HG02610 (cell line): ENCODE results near the gene ROR2.

Experiments
- ATAC-seq: cut with Tn5 transposase; IDR thresholded peaks from one replicate; pipeline ENCODE4 v1.9.1; 2021; ENCODE audit warnings: mild to moderate bottlenecking, moderate library complexity; ENCODE audit not compliant: unreplicated experiment

The ROR2 gene

DNA sequence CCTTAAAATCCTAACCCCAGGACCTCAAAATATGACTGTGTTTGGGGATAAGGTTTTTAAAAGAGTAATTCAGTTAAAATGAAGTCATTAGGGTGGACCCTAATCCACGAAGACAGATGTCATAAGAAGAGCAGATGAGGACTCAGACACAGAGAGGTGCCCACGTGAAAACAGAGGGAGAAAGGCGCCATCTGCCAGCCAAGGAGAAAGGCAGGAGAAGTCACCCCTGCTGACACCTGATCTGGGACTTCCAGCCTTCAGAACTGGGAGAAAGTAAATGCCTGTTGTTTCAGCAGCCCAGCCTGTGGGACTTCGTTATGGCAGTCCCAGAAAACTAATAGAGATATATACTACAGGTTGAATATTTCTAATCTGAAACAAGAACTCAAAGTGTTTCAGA lies 67.4 kb downstream of the ROR2 start:
- no peak for ATAC-seq

DNA sequence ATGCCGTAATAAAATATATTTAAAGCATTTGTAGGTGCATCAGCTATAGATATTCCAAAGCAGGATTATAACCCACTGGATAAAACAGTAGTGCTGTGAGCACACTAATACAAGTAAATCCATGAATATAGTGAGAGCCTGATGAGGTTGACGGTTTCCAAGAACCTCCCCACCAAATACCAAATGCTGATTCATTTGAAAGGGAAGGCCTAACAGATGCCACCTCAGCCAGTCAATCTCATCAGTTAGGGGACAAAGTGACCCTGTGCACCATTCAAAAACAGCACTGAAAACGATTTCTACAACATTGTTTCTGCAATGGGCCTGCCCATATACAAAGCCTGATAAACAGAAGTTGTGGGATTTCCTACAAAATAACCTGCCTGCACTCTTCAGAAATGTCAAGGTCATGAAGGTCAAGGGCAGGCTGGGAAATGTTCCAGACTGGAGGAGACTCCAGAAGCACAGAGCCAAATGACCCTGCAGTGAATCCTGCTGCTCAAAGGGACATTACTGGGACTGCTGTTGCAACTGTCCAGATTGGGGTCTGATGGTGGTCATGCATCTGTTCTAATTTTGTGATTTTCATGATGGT lies 69.6 kb downstream of the ROR2 start:
- ATAC-seq, result no peak

DNA sequence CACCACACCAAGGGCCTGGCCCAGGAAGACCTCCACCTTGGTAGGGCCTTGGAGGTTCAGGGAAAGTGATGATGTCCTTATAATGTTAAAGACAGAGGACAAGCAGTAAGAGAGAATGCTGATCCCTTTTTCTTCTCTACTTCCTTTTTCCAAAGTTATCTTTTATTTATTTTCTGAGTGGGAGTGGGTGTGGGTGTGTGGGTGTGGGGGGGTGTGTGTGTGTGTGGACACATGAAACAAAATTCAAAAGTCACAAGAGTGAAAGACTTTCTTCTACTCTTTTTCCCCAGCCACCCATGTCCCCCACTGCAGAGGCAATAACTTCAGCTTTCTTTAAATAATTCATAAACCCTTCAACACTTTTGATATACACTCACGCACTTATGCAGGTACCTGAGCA lies 70.8 kb downstream of the ROR2 start:
- ATAC-seq, result no peak

DNA sequence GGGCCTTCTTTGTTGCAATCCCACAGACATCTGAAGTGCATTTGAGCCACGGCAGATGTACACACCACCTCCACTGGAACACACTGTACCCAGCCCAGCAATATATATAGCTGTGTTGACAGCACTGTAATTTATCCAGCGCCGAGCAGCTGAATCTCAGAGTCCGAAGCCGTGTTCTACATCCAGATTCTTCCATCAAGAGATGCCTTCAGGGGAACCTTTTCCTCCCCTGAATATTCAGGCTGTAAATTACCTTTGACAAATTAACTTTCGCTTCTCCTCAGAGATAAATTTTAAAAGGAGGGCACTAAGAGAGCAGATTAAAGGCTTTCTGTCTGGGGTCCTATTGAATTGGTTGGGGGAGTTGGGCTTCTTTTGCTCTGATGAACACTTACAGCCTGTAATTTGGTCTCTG lies 76.4 kb downstream of the ROR2 start:
- ATAC-seq, result no peak

DNA sequence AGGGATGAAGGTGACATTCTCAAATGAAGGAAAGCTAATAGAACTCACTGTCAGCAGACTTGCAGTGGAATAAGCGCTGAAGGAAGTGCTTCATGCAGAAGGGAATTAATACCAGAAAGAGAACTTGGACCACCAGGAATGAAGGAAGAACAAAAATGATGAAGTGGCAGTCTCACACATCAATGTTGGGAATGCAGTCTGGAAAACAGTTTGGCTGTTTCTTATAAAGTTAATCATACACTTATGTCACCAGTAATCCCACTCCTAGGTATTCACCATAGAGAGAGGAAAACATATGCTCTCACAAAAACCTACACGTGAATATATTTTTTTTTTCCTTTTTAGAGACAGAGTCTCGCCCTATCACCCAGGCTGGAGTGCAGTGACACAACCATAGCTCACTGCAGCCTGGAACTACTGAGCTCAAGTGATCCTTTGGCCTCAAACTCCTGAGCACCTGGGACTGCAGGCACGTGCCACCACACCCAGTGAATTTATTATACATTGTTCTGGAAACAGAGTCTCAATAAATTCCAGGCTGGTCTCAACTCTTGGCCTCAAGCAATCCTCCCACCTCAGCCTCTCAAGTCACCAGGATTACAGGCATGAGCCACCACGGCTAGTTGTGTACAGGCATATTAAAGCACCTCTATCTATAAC lies 81.2 kb downstream of the ROR2 start:
- ATAC-seq, result no peak

DNA sequence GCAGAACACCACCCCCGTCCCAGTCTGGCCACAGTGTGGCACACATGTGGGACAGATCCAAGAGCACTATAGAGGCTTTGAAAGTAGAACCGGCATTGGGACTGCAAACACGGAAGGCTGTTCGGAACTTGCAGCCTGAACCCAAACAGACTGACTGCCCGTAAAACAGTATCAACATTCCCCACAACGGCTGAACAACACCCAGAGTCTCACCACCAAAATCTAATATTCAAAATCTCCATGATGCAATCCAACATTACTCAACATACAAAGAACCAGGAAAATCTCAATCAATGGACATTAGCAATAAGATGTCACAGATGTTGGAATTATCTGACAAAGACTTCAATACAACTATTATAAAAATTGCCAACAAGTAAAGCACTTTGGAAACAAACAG lies 82.3 kb downstream of the ROR2 start:
- no peak for ATAC-seq

DNA sequence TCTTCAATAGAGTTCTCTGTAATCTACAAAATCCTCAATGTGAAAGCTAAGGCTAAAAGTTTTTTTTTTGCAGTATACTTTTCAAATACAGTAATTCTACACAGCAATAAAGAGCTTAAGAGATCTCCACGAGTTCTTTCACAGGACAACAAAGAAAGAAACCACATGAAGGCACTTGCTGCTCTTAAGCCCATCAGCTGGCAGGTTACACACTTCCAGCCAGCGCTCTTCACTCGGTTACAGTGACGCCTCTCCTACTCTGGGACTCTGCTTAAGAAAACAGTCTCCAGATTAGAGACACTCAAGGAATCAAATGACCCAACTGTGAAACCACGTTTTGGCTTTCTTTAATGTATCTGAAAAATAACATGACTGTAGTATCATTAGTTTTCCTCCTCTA lies 85.0 kb downstream of the ROR2 start:
- no peak for ATAC-seq

DNA sequence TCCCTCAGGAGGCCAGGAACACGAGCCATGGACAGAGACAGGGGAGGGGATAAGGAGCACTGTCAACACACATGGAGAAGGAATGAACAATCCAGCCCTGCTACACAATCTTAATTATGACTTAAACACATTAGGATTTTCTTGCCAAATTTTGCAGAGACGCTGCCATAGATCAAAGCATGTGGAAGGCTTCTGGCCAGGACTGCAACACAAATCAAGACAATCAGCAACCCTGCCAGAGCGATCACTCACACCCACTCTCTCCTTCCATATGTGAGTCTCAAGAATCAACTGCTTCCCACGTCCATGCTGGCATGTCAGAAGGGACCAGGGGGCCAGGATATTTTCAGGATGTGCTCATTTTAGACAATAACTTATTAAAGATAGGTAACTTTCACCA lies 85.6 kb downstream of the ROR2 start:
- no peak for ATAC-seq

DNA sequence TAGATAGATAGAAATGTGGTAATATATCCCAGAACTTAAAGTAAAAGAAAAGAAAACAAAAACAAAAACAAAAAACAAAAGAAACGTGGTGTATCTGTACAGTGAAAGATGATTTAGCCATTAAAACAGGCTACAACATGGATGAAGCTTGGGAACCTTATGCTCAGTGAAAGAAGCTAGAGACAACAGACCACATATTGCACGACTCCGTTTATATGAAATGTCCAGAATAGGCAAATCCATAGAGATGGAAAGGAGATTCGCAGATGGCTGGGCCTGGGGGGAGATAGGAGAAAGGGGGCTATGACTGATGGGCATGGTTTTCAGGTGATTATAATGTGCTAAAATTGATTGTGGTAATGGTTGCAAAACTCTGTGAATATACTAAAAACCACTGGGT lies 86.6 kb downstream of the ROR2 start:
- ATAC-seq, result no peak

DNA sequence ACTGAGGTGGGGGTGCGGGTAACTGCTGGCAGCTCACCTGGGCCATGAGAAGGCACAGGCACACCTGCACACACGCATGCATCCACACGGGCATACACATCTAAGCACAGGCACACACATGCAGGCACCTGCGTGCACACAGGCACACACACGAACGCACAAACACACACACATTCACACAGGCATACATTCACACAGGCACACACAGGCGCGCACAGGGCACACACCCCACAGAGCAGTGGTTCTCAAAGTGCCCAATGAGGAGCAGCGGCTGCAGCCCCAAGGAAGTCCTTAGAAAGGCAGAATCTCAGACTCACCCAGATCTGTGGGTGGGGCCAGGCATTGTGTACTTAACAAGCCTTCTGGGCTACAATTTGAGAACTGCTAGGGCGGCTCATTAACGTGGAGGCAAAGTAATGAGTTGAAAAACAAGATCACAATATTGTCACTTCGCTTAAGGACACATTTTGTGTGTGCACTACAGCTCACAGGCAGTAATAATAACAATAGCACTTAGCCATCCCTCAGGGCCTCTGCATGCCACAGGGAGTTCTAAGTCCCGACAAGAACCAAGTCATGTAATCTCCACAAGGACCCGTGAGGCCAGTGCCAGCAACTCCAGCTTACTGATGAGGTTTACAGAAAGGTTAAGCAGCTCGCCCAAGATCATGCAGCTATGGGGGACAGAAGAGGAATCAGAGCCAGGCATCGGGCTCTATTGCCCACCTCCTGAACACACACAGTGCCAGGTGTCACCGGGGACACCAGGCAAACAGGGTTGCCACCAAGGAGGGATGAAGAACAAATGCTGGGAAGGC lies 91.6 kb downstream of the ROR2 start:
- ATAC-seq, result no peak

DNA sequence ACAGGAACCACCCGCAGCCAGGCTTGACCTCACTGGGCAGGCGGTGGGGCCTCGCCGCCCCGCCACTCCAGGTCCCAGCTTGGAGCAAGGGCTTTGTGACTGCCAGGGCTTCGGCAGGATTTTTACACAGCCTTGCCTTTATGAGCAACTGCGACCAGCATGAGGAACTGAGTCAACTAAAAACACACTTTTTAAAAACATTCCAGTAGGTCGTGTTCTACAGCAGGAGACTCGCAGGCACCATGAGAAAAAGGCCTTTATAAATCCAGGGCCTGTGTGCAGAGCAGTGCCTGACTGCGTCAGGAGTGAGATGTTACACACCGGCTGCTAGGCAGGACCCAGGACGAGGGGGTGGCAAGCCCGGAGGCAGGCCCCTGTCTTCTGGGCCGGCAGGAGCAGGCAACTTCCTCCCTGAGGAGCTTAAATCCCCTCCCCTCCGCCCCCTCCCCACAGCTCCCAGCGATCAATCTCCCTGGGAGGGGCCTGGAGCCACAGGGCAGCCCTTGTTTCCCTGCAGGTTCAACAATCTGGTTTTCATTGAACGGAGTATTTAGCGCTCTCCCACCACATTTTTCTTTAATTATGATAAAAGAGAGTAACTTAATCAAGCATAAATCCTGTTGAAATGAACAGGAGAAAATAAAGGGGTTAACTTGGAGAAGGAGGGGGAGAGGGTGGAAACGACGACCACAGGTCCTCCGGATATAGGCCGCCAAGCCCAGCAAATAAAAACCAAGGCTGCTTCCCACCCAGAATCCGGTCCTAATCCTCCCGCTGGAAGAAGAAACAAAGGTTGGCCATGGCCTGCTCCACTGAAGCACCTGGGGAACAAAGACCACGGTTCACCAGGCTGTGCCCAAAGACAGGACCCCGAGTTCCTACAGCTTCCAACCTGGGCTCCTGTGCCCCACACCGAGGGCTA lies 92.5 kb downstream of the ROR2 start:
- no peak for ATAC-seq

DNA sequence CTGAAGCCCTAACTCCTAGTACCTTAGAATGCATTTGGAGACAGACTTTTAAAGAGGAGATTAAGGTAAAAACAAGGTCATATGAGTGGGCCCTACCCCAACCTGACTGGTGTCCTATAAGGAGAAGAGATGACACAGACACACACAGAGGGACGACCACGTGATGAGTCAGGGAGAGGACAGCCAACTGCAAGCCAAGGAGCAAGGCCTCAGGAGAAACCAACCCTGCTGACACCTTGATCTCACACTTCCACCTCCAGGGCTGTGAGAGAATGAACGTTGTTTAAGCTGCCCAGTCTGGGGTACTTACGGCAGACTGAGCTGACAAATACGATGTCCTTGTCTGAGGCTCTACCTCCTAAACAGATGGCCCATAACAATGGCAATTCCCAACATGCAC lies 93.6 kb downstream of the ROR2 start:
- no peak for ATAC-seq

DNA sequence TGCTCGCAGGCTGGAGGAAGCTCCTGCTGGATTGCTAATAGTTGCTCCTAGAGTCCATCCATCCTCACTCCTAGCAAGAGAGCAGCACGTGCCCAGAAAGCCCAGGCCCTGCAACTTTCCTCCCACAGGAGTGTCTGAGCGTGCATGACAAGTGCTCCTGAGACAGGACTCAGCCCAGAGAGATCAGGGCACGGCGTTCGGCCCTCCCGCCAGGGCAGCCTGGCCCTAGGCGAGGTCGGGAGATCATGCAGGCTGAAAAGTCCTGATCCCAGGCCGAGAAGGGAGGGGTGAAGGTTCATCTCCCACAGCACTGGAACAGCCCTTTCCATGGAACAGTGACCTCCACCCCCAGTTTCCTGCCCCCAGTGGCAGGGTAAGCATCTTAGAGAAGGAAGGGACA lies 94.8 kb downstream of the ROR2 start:
- ATAC-seq, result no peak

DNA sequence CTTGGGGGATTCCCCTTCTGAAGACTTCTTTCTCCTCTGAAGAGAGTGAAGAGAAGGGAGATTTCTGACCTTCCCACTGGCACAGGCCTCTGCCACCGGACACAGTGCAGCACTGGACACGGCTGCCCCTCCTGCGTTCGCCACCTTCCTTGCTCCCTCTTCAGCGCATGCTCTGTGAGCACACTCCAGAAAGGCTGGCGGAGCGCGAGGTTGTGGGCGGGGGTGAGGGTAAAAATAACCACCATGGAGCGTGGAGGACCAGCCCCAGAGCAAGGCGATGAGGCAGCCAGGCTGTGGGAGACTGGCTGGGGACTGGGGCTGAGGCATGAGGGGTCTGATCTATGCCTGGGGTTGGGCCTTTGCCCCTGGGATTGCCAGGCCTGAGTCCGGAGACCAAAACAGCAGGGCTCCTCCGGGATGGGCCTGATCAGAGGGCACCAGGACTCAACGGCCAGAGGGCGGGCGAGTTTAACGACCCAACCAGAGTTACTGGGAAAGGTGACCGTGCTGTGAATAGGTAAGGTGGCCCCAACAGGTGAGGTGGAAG lies 97.2 kb downstream of the ROR2 start:
- no peak for ATAC-seq

DNA sequence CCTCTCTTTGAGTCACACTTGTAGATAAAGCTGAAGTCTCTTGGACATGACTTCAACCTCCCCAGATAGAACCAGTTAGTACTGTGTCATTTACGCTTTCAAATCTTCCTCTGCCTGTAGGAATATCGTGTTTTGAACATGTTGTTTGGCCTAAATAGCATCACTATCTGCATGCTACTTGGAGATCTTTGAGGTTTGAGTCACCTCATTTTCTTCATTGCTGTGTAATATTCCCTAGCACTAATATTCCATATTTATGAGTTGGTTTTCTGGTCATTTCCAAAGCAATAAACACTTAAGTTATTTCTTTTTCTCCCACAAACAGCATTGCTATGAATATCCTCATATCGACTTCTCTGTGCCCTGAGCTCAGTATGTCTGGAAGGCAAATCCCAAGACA lies 100.3 kb downstream of the ROR2 start:
- ATAC-seq, result no peak

DNA sequence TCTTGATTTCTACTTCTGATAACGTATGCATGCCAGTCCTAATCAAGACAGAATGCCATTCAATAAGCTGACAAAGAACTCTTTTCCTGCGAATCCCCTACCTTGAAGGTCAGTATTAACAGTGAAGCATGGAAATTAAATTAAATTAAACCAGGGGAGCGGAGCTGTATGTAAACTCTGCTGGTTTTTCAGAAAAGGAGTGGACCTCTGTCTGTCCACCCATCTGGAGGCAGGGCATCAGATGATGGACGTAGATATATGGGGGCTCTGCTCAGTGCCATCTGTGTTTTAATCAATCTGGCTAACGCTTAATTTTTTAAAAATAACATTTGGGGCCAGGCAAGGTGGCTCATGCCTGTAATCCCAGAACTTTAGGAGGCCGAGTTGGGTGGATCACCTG lies 101.9 kb downstream of the ROR2 start:
- ATAC-seq, result no peak

DNA sequence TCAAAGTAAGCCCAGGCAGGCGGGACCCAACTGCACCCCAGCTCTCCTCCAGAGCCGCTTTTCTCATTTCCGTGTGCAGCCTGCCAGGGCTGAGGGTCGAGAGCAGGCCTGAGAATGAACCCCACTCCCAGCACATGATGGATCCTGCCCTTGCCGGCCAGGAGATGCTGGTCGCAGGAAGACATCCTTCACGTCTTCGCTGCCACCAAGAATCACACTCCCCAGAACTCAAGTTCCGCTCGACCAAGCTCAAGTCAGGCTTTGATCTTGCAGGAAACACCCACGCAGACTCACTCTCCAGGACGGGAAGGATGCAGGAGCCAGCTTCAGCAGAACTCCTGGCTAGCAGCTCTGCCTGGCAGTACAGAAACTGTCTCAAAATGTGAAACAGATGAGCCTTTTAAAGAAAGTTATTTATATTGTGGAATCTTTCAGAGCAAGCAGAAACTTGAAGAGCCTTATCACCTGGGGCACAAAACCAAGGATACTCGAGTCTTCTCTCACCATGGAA lies 102.4 kb downstream of the ROR2 start:
- ATAC-seq, result no peak

DNA sequence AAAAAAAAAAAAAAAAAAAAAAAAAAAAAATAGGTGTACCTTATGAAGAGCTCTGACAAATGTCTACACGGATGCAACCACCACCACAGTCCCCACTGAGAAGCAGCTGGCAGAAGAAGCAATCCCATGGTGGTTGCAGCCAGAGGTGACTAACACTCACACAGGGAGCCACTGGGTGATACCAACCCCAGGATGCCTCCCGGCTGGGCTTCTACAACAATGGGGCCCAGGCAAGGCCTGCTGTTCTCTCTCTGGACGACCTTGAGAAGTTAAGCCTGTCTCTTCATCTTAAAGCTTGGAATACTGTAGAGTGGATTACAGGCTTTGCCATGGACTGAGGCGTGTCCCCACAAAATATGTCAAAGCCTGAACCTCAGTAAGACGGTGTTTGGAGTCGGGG lies 104.1 kb downstream of the ROR2 start:
- ATAC-seq, result no peak

DNA sequence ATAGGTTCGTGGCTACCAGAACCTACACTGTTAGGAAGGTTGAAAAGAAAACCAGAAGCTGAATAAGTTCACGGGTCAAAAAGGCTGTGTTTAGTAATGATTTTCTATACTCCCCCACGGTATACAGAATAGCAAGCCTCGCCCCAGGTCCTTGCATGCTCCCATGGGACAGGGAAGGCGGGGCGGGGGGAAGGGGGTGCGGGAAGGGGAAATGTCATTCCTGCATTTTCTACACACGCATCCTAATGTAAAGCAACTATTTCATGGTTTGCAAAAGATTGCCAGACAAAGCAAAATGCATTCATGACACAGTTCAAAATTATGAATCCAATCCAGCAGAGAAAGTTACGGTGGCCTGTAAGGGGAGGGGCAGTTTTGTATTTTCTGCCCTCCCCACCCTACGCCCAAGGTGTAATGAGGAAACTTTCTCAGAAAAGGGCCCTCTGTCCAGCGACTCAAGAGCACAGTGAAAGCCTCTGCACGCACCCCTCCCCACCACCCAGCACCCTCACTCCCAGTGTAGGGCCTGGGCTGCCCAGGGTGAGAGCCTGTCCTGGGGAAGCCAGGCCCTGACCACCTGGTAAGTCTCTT lies 105.2 kb downstream of the ROR2 start:
- no peak for ATAC-seq

DNA sequence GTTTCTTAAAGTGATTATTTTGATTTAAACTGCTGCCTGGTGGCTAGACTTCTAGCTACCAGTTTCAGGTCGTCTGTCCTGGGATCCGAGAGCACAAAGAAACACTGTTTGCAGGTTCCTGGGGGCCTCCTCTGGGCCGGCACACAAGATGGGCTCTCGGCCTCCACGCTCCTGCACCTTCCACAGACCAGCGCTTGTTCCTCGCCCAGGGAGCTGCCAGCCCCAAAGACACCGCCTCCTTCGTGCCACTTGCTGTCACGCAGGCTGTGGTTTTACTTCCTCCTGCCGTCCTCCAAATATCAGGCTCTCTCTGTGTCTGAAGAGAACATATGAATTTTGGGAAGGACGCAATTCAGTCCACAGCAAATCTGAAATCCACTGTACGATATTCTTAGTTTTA lies 105.8 kb downstream of the ROR2 start:
- ATAC-seq, result no peak
